CD4-positive, alpha-beta T cell (primary cell): ENCODE data around the gene CXorf58. TPM values are rescaled to one million over a fixed set of nuclear protein-coding genes. Genes with fewer than 3 reads are reported as not detected.

Source experiments
- ATAC-seq: fragments of 200-7000 bp; cut with Tn5 transposase; one replicate; pipeline ENCODE4 v1.10.0; 2022; ENCODE audit warnings: mild to moderate bottlenecking; ENCODE audit not compliant: poor library complexity
- CTCF ChIA-PET: fragments of 350-600 bp; sonication (Branson Sonifier 250); formaldehyde crosslinking; loops from one replicate; lab custom pipeline; 2021; ENCODE audit warnings: antibody characterized with exemption, inconsistent platforms; lab: Charles Lee
- POLR2A ChIA-PET: fragments of 350-600 bp; sonication (Branson Sonifier 250); formaldehyde crosslinking; loops from one replicate; lab custom pipeline; 2021; ENCODE audit warnings: antibody characterized with exemption, inconsistent platforms; lab: Charles Lee
- DNase-seq, 14 experiments: peaks; one replicate each; pipeline ENCODE4 v3.0.0-alpha.2; 2013 to 2020; ENCODE audit warnings: mixed read lengths in 2 of 14
- H3K27ac ChIP-seq, 2 donors: one replicate each; pipeline versions ENCODE4 v1.5.1 to v1.7.0; 2013; ENCODE audit warnings: low read length in 2 of 2, low read depth in 1 of 2, mild to moderate bottlenecking in 1 of 2
- H3K27me3 ChIP-seq, 2 experiments: 1 replicate in 1 of 2; 2 replicates in 1 of 2; pipeline versions ENCODE4 v1.6.1 to v1.7.0; 2013; ENCODE audit warnings: low read length in 2 of 2, control low read depth in 1 of 2, mild to moderate bottlenecking in 1 of 2, moderate library complexity in 1 of 2; ENCODE audit not compliant: insufficient read depth in 2 of 2, control insufficient read depth in 1 of 2
- H3K36me3 ChIP-seq: one replicate; pipeline ENCODE4 v1.6.1; 2013; ENCODE audit warnings: low read length, control low read depth; ENCODE audit not compliant: insufficient read depth
- H3K4me1 ChIP-seq: one replicate; pipeline ENCODE4 v1.6.1; 2013; ENCODE audit warnings: low read length, control low read depth; ENCODE audit not compliant: insufficient read depth
- H3K4me3 ChIP-seq: one replicate; pipeline ENCODE4 v1.5.1; 2013; ENCODE audit warnings: mild to moderate bottlenecking, low read length, moderate library complexity
- H3K9me3 ChIP-seq, 2 experiments: 1 replicate in 1 of 2; 2 replicates in 1 of 2; pipeline versions ENCODE4 v1.6.1 to v1.7.0; 2013; ENCODE audit warnings: low read length in 2 of 2, mild to moderate bottlenecking in 2 of 2, control low read depth in 1 of 2, moderate library complexity in 1 of 2; ENCODE audit not compliant: control insufficient read depth in 1 of 2, insufficient read depth in 1 of 2
- H3K27ac Mint-ChIP-seq: one replicate; pipeline ENCODE4 v1.8.0; 2020; ENCODE audit warnings: mixed read lengths
- H3K27me3 Mint-ChIP-seq: one replicate; pipeline ENCODE4 v1.8.0; 2021; ENCODE audit warnings: mixed read lengths
- H3K36me3 Mint-ChIP-seq: one replicate; pipeline ENCODE4 v1.8.0; 2021; ENCODE audit warnings: low read depth, mixed read lengths
- H3K4me1 Mint-ChIP-seq: one replicate; pipeline ENCODE4 v1.8.0; 2021; ENCODE audit warnings: low read depth, mixed read lengths
- H3K4me3 Mint-ChIP-seq: one replicate; pipeline ENCODE4 v1.8.0; 2020; ENCODE audit warnings: mild to moderate bottlenecking, mixed read lengths
- H3K9me3 Mint-ChIP-seq: one replicate; pipeline ENCODE4 v1.8.0; 2020; ENCODE audit warnings: mixed read lengths
- CTCF ChIP-seq: fragments of 200-600 bp; IDR thresholded peaks from one replicate; pipeline ENCODE4 v1.8.0; 2022; ENCODE audit warnings: antibody characterized with exemption, mild to moderate bottlenecking
- intact Hi-C, 2 experiments: fragments of 100-400 bp; cut with DNase I in 1 of 2; cut with micrococcal nuclease in 1 of 2; formaldehyde crosslinking; loops; one replicate each; pipeline versions ENCODE4 v1.15.1 to v1.9.0; 2023 to 2025; cut with DNase I, micrococcal nuclease
- total RNA-seq, 174 experiments: library from RNA in 2 of 174; stranded (reverse) in 2 of 174; gene quantifications; one replicate each; pipeline ENCODE4 v1.2.3 and lab custom pipeline; 2021 to 2026

CXorf58 gene
- total RNA-seq, 2 experiments from 2014 or later: not detected

DNA sequence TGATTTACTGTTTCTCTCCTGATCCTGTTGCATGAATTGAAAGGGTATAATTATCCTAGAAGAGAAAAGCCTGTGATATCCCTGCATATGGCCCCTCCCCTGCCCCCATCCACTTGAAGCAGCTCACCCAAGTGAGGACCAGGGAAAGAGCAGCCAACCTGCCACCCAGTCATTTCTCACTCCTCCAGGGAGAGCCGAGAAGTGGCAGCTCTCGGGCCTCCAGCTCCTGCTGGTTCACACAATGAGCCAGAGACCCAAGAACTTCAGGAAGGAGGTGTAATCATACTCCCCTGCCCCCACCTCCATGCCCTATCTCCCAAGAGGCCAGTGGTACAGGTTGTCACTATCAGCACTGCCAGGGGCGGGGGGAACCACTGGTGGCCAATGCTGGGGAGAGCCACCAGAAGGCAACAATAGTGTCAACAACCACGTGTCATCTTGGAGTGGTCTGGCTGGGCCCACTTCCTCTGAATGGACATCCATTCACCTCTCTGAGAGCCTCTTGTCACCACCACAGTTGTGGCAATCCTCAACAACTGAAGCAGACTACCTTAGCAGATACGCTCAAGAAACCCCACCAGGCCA, 43.0 kb upstream of the CXorf58 start:
- Histone ChIP-seq H3K4me3 (no peak overlapping the region), H3K27ac (no peak overlapping the region), H3K27me3 (no peaks in the 10 kb centered on the region), H3K9me3 (no peaks in the 10 kb centered on the region), H3K4me1 (no peaks in the 10 kb centered on the region), H3K36me3 (no peaks in the 10 kb centered on the region)
- no peaks in the 10 kb centered on the region for H3K4me1 Mint-ChIP-seq
- DNase-seq (no peak), ATAC-seq (no peak)
- POLR2A ChIA-PET: no interaction called here
- no peak overlapping the region for H3K27ac Mint-ChIP-seq
- peaks cover 12% of the 10 kb centered on the region for H3K36me3 Mint-ChIP-seq
- no peaks in the 10 kb centered on the region for H3K27me3 Mint-ChIP-seq
- H3K4me3 Mint-ChIP-seq: no peak overlapping the region
- intact Hi-C loops: no loop called here
- no peak for TF ChIP-seq CTCF
- H3K9me3 Mint-ChIP-seq: no peaks in the 10 kb centered on the region
- CTCF ChIA-PET: no interaction called here

DNA sequence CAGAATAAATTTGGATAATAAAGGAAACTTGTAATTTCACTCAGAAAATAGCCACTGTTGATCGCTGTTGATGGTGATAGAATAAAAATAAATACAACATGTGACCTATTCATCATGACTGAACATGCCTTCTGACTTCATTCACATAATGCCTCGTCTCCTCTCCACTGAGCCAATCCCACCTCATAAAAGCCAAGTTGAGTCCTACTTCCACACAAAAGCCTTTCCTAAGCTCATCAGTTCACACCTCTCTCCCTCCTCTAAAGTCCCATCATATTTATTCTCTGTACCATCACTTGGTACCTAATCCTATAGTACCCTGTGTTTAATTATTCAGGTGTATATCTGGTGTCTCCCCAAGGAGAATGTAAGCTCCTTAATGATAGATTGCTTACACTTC, 37.8 kb upstream of the CXorf58 start:
- no peak for TF ChIP-seq CTCF
- H3K27ac Mint-ChIP-seq: no peak overlapping the region
- no peaks in the 10 kb centered on the region for H3K36me3 ChIP-seq
- H3K9me3 Mint-ChIP-seq: no peaks in the 10 kb centered on the region
- ATAC-seq (no peak), DNase-seq (no peak)
- no peaks in the 10 kb centered on the region for H3K9me3 ChIP-seq
- H3K27me3 ChIP-seq: no peaks in the 10 kb centered on the region
- intact Hi-C loops: no loop called here
- H3K4me1 ChIP-seq: no peaks in the 10 kb centered on the region
- H3K4me3 ChIP-seq: no peak overlapping the region
- peaks cover 19% of the 10 kb centered on the region for H3K36me3 Mint-ChIP-seq
- no peaks in the 10 kb centered on the region for H3K4me1 Mint-ChIP-seq
- POLR2A ChIA-PET: no interaction called here
- H3K27ac ChIP-seq: no peak overlapping the region
- H3K27me3 Mint-ChIP-seq: no peaks in the 10 kb centered on the region
- CTCF ChIA-PET: no interaction called here
- no peak overlapping the region for H3K4me3 Mint-ChIP-seq

DNA sequence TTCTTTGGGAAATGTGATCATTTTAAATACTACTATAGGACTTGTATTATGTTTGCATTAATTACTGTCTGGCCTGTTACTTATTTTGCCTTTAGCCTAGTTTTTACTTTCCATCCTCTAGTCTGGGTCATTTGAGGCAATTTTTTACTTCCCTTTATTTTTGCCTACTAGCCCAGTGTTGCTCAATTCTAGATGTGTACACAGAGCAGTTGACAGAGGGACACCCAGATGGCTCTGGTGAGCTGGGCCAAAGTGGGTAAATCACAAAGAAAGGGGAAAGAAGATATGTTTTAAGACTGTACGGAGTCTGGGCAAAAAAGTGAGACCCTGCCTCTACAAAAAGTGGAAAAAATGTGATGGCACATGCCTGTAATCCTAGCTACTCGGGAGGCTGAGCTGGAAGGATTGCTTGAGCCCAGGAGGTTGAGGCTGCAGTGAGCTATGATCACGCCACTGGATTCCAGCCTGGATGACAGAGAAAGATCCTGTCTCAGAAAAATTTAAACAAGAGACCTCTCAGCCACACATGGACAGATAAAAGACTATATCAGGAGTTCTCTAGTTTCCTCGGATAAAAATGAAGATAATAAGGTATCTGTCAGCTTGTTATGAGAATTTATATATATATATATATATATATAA, 35.8 kb upstream of the CXorf58 start:
- Mint-ChIP-seq H3K4me1 (no peaks in the 10 kb centered on the region), H3K9me3 (no peaks in the 10 kb centered on the region), H3K27ac (no peak overlapping the region), H3K4me3 (no peak overlapping the region), H3K36me3 (peaks cover 19% of the 10 kb centered on the region), H3K27me3 (no peaks in the 10 kb centered on the region)
- no peak for ATAC-seq
- no peaks in the 10 kb centered on the region for H3K27me3 ChIP-seq
- H3K36me3 ChIP-seq: no peaks in the 10 kb centered on the region
- no peak for TF ChIP-seq CTCF
- H3K4me1 ChIP-seq: no peaks in the 10 kb centered on the region
- POLR2A ChIA-PET: interaction anchor here (0.6 kb wide), 1 partner anchor 154 kb away, joined by 3 read pairs; no protein-coding TSS in a partner anchor
- intact Hi-C loops: no loop called here
- no peak overlapping the region for H3K27ac ChIP-seq
- H3K4me3 ChIP-seq: no peak overlapping the region
- CTCF ChIA-PET: no interaction called here
- peak in 2 of 14 experiments; percentile 17 to 19 for DNase-seq
- H3K9me3 ChIP-seq: no peaks in the 10 kb centered on the region
